GM04503 (cell line): ENCODE measurements around the gene UNC5B.

Source experiments
- DNase-seq: peaks from one replicate; pipeline ENCODE4 v3.0.0-alpha.2; 2012; ENCODE audit warnings: low read depth

UNC5B gene

GRCh38 chr10:71321386-71321785 is 109.0 kb downstream of the UNC5B start:
- DNase-seq: no peak

DNA sequence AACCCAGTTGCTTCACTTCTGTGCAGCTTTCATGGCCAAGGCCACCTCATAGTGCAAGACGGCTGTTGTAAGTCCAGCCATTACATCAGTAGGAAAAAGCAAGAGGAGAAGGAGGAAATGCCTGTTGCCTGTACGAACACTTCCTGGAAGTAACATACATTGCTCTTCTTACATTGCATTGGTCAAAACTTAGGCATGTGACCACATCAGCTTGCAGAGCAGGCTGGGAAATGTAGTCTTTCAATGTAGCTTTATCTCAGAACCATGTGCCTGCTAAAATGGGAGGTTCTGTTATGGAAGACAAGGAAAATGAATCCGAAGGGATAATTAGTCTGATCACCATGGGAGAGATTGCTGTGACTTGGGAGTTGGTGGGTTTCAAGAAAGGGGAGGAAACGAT is 111.0 kb downstream of the UNC5B start:
- no peak for DNase-seq

DNA sequence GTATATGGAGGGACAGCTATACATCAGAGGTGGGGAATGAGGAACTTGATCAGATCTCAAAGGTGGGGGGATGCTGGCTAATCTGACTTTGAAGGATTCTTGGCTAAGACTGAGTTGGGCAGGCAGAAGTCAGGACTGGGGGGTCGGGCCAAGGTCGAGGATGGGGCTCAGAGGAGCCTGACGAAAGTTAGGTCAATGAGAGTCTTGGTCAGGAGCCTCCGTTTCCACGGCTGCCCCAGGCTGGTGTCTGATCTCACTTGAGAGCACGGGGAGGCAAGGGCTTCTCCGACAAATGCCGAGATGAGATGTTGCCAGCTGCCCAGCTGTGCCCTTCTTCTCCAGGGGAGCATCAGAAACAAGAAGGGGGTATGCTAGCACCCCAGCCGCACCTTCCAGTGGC is 112.4 kb downstream of the UNC5B start:
- DNase-seq: no peak

DNA sequence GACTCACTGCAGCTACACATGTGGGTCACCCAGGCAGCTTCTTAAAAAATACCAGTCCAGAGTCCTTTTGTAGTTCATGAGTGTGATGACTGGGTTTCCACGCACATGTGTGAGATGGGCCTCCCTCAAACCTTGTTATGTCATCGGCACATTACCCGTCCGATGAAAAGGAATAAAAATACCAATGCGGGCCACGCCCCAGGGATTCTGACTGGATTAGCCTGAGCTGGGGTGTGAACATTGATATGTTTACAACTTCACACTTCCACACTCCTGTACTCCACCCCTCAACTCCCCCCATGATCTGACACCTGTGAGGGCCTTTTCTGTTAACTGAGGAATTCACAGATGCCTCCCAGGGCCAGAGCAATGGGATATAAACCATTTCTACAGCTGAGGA is 112.9 kb downstream of the UNC5B start:
- DNase-seq: no peak

- no peak for DNase-seq
Measured at GRCh38 chr10:71326464-71326881, 114.1 kb downstream of the UNC5B start.

GRCh38 chr10:71330789-71331404 is 118.5 kb downstream of the UNC5B start:
- DNase-seq: no peak

DNA sequence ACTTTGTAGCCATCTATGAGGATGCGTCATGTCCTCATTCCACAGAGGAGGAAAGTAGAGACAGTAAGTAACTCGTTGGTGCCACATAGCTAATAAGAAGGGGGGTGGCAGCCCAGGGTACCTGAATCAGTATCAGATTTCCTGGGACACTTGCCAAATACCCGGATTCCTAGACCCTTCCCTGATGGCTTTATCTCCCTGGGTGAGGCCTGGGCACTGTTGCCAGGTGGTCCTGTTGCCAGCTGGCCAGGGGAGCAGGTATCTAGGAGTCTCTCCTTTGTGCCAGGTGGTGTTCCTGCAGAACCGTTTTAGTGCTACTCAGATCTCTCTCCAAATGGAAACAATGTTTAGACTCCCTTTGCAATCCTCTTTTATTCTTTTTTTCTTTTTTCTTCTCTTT is 119.4 kb downstream of the UNC5B start:
- no peak for DNase-seq

DNA sequence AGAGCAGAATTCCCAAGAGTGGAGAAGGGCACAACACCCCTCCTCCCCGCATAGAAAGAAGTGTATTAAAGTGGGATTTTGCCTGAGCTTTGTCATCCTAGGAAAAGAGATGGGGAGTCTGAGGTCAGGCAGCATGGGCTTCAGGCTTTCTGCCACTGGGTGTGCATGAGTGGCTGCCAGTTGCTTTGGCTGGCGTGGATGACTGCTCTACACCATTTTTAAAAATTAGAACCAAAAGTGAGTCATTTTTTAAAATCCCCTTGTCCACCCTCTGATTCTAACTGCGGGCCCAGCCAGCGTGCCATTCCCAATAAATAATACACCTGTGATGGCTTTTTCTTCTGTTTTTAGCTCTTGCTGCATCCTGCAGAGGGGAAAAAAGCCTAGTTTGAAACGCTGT is 120.1 kb downstream of the UNC5B start:
- no peak for DNase-seq

DNA sequence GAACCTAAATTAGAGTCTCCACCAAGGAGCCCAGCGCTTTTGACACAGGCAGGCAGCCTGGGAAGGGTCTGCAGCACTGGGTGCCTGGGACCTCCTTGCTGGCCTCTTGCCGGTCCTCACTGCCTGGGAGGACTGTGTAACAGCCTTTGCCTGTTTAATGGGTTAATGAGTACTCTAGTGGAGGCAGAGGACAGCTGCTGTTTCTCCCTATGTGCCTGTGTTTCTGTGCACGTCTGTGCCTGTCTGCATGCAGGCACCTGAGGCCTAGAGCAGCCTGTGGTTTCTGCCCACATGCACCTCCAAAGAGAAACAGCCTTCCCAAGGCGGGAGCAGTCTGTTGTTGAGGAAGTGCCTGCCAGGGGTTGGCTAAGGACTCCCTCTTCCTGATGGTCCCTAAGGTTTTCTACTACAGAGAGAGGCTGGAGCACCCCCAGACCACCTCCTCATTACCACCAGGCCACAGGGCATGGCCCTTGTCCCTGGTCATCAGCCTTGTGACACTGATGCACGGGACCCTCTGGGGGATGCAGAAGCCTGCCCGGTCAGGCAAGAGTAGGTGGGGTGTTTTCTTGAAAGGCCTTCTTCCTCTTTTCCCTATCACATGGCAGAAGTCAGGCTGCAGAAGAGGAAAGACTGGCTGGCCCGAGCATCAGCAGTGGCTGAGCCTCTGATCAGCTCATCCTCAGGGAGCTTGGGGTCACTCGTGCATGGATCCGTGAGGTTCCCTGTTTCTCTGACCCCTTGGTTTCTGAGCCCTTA is 120.9 kb downstream of the UNC5B start:
- DNase-seq: no peak

DNA sequence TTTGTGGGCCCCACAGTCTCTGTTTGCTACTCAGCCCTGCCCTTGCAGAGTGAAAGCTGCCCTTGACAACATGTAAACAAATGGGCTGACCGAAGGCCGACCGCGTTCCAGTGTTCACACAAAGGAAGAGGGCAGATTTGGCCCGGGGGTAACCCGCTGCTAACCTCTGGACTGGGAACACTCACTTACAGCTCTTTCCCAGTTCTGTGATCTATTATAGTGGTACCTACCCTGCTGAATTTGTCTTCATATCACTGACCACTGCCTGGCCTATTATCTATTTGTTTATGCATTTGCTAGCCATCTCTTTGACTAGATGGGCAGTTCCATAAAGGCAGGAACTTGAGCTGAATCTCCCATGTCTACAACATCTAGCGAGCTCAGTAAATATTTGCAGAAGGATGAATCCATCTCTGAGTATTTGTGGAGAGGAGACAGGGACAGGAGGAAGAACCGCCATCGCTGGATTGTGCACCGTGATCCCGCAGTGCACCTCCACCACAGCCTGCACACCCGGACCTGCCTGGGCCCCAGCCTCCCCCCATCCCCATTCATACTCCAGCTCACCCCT is 121.9 kb downstream of the UNC5B start:
- DNase-seq: no peak

DNA sequence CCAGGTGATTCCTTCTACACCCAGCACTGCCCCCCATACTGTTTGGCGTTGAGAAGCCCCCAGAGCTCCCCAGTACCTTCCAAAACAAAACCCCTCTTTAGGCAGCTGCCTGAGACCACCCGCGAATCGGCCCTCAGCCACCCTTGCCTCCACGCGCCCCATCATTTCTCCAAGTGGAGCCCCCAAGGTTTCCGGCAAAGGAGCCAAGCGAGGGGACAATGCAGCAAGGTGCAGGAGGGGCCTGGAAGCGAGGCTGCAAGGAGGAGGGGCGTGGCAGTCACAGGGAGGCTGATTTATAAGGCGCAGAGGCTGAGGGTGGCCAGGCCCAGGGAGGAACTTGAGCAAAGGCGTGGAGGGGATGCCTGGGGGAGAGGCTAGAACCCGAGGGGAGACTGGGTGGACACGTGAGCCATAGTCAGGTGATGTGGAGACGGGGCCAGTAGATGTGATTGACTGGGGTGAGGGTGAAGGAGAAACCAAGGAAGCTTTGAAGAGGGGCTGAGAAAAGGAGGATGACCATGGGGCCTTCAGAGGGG is 122.9 kb downstream of the UNC5B start:
- DNase-seq: no peak

DNA sequence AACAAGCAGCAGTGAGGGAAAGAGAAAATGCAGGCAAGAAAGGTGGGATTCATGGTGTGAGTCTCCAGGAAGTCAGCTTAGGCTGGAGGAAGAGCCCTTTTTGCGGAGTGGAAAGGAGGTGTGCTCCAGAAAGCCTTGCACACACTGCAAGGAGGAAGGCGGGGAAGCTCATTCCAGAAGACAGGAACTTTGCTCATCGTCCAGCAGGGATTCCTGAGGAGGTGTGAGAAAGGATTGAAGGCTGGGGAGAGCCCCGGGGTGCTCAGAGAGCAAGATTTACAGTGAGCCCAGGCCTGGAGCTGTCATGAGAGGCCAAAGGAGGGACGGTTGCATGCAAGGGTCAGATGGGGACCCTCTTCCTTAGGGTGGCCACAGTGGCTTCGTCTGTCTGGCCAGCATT is 124.3 kb downstream of the UNC5B start:
- DNase-seq: no peak

DNA sequence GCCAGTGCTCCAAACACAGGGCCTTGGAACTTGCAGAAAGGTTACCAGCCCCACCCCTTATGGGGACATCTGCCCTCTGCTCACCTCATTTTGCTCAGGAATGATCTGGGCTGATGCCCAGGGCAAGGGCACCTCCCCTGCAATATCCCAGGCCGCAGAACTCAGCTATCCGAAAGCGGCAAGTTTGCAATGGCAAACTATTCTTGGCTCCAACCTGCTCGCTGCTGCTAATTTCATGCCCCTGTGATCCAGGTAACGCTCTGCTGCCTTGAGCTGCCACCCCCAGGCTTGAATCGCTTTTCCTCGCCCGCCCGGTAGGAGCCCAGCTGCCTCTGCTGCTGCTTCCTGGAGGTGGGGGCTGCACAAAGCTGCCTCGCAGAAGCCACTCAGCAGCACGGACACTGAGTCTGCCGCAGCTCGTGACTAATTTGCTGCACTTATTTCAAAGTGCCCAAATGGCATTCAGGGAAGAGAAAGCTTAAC is 124.9 kb downstream of the UNC5B start:
- no peak for DNase-seq

DNA sequence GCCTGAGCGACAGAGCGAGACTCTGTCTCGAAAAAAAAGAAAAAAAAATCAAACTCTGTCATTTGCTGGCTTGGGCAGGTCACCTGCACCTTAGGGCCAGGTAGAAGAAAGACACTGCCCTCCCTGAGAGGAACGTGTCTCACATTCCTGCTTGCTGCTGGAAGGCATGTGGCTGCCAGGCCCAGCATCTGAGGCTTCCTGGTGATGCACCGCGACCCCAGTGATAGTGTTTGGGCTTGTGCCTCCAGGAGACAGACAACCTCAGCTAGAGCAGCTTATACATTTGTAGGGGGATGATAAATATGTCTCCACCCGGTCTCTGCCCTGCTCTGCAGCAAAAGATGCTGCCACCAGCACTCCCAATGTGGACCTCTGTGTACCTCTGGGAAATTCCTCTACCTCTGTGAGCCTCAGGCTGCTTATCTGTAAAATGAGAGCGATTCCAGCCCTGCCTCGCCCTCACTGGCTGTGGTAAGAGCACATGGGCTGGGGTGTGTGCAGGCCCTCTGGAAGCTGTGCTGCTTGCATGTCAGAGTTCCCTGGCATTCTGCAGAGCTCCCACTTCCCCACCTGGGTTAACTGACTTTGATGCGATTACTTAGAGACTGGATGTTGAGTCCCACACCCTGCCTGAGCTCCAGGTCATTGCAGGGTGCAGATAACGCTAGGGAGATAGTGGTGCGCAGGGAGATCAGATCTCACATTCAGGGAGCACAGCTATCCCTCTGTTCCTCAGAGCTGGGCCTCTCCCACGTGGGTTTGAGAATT is 126.5 kb downstream of the UNC5B start:
- DNase-seq: no peak

DNA sequence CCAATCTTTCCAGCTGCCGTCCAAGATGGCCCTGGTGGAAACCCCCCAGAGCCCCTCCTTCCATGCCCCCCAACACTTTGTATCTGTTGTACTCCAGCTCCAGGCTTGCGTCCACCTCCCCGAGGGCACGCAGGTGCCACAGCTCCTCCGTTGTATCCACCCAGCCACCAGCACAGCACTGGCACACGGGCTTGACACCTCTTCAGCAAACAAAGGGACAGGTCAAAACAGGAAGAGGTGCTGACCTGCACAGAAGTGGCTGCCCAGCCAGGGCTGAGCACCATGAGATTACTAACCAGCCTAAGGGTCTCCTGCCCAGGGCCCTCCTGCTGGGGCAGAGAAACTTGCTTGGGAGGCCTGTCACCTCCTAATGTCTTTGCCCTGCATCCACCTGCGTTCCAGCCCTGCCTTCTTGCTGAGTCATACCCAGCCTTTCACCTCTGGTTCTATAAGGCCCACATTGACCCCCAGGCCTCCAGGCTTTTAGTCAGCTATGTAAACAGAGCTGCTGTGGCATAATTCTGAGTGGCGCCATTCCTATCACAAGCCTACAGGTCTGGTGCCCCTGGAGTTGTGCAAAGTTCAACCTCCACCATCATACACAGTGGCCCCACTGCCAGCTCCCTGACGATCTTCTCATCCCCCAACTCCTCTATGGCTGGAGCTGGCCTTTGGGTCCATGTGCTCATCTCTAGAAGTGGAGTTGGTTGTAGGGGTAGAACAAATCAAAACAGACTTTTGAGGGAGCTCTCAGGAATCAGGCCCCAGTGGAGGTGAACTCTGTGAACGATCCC is 127.6 kb downstream of the UNC5B start:
- no peak for DNase-seq

- no peak for DNase-seq
Measured at GRCh38 chr10:71342573-71343391, 130.4 kb downstream of the UNC5B start.

DNA sequence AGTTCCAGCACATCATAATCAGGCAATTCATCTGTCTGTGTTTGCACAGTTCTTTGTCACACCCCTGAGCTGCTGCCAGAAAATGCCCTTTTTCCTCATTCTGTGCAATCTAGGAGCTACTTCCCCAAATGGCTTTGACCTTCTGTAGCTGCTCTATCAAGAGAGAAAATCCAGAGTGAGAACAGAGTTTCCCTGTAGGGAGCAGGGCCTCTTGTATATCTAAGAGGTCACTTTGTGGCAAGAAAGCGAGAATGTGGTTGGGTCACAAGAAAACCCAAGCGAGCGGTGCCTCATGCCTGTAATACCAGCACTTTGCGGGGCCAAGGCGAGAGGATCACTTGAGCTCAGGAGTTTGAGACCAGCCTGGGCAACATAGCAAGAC is 131.0 kb downstream of the UNC5B start:
- DNase-seq: no peak

DNA sequence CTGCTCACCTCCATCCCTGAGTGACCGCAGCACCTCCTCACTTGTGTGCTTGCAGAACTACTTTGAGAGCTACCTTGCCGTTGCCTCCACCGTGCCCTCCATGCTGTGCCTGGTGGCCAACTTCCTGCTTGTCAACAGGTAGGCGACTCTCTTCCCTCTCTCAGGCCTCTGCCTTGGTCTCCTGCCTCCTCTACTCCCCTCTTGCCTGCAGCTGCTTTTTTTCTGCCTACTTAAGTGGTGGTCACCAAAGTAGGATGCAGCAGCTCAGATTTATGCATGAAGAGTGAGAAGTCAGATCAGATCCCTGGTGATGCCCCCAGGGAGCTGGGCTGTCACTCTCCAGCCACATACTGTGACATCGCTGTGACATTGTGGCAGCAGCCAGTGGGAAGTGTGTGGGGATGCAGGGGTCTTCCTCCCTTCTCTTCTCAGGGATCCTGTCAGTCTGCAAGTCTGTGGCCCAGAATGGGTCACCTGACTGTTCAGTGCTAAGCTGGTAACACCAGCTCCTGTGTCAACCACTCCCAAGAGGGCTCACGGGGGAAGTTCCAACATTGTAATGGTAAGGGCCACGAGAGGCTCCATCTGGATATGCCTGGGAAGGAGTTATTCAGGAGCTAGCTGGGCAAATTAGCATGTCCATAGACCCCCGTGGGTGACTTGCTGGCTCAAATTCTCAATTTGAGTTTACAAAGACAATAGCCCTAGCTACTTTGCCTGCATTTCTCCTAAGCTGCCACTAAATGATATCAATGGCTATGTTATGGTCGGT is 132.0 kb downstream of the UNC5B start:
- DNase-seq: no peak

DNA sequence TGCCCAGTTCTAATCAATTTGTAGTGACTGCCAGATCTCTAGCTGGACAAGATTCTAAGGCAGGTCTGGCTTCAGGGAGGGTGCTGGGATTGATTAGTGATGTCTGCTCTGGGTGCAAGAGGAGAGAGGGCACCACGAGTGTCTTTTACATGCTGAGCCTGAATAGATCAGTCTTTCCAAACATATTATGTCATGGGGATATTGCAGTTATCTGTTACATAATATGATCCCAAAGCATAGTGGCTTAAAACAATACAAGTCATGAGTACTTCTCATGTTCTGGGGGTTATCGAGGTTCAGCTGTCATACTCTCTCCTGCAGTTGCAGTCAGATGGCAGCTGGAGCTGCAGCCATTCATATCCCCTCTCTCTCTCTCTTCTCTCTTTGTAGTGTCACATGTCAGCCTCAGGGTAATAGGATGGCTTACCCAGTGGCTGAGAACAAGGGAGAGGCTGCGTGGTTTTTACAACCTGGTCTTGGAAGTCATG is 132.7 kb downstream of the UNC5B start:
- no peak for DNase-seq

- DNase-seq: no peak
Measured at GRCh38 chr10:71345694-71346093, 133.3 kb downstream of the UNC5B start.
